HL-60 (cell line): Measurements from ENCODE around the gene HS3ST2.

Experiments used
- DNase-seq, 2 experiments: peaks; one replicate each; pipeline ENCODE4 v3.0.0-alpha.2; 2010 to 2020; ENCODE audit warnings: low read depth in 1 of 2, low spot score in 1 of 2
- H3K27ac ChIP-seq: fragments of 250-450 bp; sonication (Bioruptor Pico); replicated peaks from 2 replicates; pipeline ENCODE4 v1.5.1; 2020; ENCODE audit warnings: mild to moderate bottlenecking, moderate library complexity
- H3K27me3 ChIP-seq: fragments of 250-450 bp; sonication (Bioruptor Pico); 2 replicates; pipeline ENCODE4 v1.5.1; 2021; ENCODE audit warnings: mild to moderate bottlenecking, moderate library complexity; ENCODE audit not compliant: insufficient read depth, poor library complexity, severe bottlenecking
- H3K4me3 ChIP-seq: replicated peaks from 2 replicates; pipeline ENCODE4 v1.5.1; 2011; ENCODE audit warnings: mild to moderate bottlenecking, control low read depth, low read length; ENCODE audit not compliant: insufficient read depth
- GABPA ChIP-seq: IDR thresholded peaks from 2 replicates; pipeline ENCODE4 v1.6.1; 2012; ENCODE audit warnings: low read depth
- POLR2AphosphoS5 ChIP-seq: IDR thresholded peaks from 2 replicates; pipeline ENCODE4 v1.6.1; 2012; ENCODE audit warnings: low read depth
- SPI1 ChIP-seq: IDR thresholded peaks from 2 replicates; pipeline ENCODE4 v1.6.1; 2012; ENCODE audit warnings: low read depth, mild to moderate bottlenecking, borderline replicate concordance
- TF ChIP-seq, protein P1 (sequence below): IDR thresholded peaks from one replicate; pipeline ENCODE4 v1.5.1; 2011; ENCODE audit warnings: low read length, control low read depth, inconsistent platforms; ENCODE audit not compliant: insufficient read depth
- TF ChIP-seq, protein P2 (sequence below): IDR thresholded peaks from 2 replicates; pipeline ENCODE4 v1.6.1; 2012; ENCODE audit warnings: low read depth; ENCODE audit not compliant: insufficient replicate concordance

HS3ST2 gene

GRCh38 chr16:22912654-22913053 is 98.7 kb downstream of the HS3ST2 start:
- no peak for TF ChIP-seq SPI1
- no peak for TF ChIP-seq POLR2AphosphoS5

GRCh38 chr16:22915003-22915402 is 101.0 kb downstream of the HS3ST2 start:
- no peak for DNase-seq
- H3K4me3 ChIP-seq: no peak overlapping the region
- TF ChIP-seq POLR2AphosphoS5 (no peak), SPI1 (no peak), GABPA (no peak)
- TF ChIP-seq, protein P1, sequence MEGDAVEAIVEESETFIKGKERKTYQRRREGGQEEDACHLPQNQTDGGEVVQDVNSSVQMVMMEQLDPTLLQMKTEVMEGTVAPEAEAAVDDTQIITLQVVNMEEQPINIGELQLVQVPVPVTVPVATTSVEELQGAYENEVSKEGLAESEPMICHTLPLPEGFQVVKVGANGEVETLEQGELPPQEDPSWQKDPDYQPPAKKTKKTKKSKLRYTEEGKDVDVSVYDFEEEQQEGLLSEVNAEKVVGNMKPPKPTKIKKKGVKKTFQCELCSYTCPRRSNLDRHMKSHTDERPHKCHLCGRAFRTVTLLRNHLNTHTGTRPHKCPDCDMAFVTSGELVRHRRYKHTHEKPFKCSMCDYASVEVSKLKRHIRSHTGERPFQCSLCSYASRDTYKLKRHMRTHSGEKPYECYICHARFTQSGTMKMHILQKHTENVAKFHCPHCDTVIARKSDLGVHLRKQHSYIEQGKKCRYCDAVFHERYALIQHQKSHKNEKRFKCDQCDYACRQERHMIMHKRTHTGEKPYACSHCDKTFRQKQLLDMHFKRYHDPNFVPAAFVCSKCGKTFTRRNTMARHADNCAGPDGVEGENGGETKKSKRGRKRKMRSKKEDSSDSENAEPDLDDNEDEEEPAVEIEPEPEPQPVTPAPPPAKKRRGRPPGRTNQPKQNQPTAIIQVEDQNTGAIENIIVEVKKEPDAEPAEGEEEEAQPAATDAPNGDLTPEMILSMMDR: no peak
- TF ChIP-seq, protein P2, sequence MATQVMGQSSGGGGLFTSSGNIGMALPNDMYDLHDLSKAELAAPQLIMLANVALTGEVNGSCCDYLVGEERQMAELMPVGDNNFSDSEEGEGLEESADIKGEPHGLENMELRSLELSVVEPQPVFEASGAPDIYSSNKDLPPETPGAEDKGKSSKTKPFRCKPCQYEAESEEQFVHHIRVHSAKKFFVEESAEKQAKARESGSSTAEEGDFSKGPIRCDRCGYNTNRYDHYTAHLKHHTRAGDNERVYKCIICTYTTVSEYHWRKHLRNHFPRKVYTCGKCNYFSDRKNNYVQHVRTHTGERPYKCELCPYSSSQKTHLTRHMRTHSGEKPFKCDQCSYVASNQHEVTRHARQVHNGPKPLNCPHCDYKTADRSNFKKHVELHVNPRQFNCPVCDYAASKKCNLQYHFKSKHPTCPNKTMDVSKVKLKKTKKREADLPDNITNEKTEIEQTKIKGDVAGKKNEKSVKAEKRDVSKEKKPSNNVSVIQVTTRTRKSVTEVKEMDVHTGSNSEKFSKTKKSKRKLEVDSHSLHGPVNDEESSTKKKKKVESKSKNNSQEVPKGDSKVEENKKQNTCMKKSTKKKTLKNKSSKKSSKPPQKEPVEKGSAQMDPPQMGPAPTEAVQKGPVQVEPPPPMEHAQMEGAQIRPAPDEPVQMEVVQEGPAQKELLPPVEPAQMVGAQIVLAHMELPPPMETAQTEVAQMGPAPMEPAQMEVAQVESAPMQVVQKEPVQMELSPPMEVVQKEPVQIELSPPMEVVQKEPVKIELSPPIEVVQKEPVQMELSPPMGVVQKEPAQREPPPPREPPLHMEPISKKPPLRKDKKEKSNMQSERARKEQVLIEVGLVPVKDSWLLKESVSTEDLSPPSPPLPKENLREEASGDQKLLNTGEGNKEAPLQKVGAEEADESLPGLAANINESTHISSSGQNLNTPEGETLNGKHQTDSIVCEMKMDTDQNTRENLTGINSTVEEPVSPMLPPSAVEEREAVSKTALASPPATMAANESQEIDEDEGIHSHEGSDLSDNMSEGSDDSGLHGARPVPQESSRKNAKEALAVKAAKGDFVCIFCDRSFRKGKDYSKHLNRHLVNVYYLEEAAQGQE: no peak
- H3K27me3 ChIP-seq: peaks cover 2% of the 10 kb centered on the region
- no peak overlapping the region for H3K27ac ChIP-seq

More at GRCh38 chr16:22912654-22913053, 98.7 kb downstream of the HS3ST2 start:
- Histone ChIP-seq H3K27me3 (peaks cover 2% of the 10 kb centered on the region), H3K27ac (no peak overlapping the region), H3K4me3 (no peak overlapping the region)
- DNase-seq: no peak

DNA sequence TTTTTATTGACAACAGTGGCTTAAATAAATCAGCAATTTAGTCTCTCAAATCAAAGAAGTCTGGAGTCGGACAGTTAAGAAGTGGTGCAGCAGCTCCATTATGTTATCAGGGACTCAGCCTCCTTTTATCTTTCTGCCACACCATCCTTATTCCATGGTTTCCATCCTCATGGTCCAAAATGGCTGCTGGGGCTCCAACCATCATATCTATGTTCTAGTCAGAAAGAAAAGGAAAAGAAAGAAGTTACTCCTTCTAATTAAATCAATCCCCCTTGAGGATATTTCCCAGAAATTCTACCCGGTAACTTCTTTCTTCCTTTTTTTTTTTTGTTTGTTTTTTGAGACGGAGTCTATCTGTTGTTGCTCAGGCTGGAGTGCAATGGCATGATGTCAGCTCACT is 109.5 kb downstream of the HS3ST2 start:
- Histone ChIP-seq H3K27ac (no peak overlapping the region), H3K4me3 (no peak overlapping the region), H3K27me3 (peaks cover 3% of the 10 kb centered on the region)
- no peak for DNase-seq
- TF ChIP-seq GABPA (no peak), SPI1 (no peak), POLR2AphosphoS5 (no peak)
- TF ChIP-seq, protein P1: no peak
- TF ChIP-seq, protein P2: no peak

DNA sequence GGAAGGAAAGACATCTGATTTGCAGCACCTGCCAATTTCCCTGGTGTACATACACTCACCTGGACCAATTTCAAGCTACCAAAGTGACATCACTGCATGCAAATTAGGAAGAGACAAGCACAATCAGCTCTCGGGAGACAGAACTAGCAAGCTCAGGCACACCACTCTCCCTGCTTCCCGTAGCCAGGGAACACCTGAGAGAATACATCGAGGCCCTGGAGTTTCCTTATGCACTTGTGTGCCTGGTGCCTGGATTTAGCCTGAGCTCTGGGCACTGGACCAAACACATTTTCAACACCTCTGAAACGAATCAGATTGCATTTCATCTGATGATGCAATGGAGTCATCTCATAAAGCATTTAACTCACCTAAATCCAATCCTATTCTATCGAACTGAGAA is 110.5 kb downstream of the HS3ST2 start:
- Histone ChIP-seq H3K4me3 (no peak overlapping the region), H3K27ac (no peak overlapping the region), H3K27me3 (peaks cover 6% of the 10 kb centered on the region)
- TF ChIP-seq, protein P2: no peak
- TF ChIP-seq POLR2AphosphoS5: no peak
- TF ChIP-seq SPI1: no peak
- TF ChIP-seq GABPA: no peak
- TF ChIP-seq, protein P1: no peak
- no peak for DNase-seq
